Common myeloid progenitor, CD34-positive (primary cell): ENCODE results near the gene BABAM1.
"Not testable (repeated sequence)": the region's sequence is repeated elsewhere in the genome, so short reads cannot be mapped to it uniquely, and the experiment has no call there.

Experiments used
- CTCF ChIA-PET: fragments of 350-600 bp; sonication (Branson Sonifier 250); formaldehyde crosslinking; loops from one replicate; lab custom pipeline; 2021; ENCODE audit warnings: antibody characterized with exemption; lab: Charles Lee
- POLR2A ChIA-PET: fragments of 350-600 bp; sonication (Branson Sonifier 250); formaldehyde crosslinking; loops from one replicate; lab custom pipeline; 2021; ENCODE audit warnings: antibody characterized with exemption; lab: Charles Lee
- DNase-seq, 3 donors: peaks; one replicate each; pipeline versions ENCODE4 v3.0.0 to v3.0.0-alpha.2; 2013
- H3K27ac ChIP-seq, 2 experiments: 1 replicate in 1 of 2; 2 replicates in 1 of 2; pipeline ENCODE4 v1.7.0; 2013; ENCODE audit warnings: inconsistent platforms in 2 of 2, low read length in 2 of 2, mild to moderate bottlenecking in 2 of 2, low read depth in 1 of 2, moderate library complexity in 1 of 2; ENCODE audit not compliant: severe bottlenecking in 2 of 2, insufficient read depth in 1 of 2, poor library complexity in 1 of 2
- H3K27me3 ChIP-seq, 5 experiments: replicated peaks in 2 of 5; 1 replicate in 3 of 5; 2 replicates in 2 of 5; pipeline versions ENCODE4 v1.6.1 to v1.7.0; 2013; ENCODE audit warnings: low read length in 4 of 5, mild to moderate bottlenecking in 2 of 5, moderate library complexity in 2 of 5, inconsistent platforms in 1 of 5; ENCODE audit not compliant: insufficient read depth in 5 of 5, control insufficient read depth in 4 of 5
- H3K36me3 ChIP-seq, 4 experiments: 1 replicate in 2 of 4; 2 replicates in 2 of 4; pipeline versions ENCODE4 v1.6.1 to v1.7.0; 2013; ENCODE audit warnings: low read length in 3 of 4, control low read depth in 1 of 4, mild to moderate bottlenecking in 1 of 4; ENCODE audit not compliant: control insufficient read depth in 4 of 4, insufficient read depth in 4 of 4
- H3K4me1 ChIP-seq, 4 experiments: 1 replicate in 3 of 4; 2 replicates in 1 of 4; pipeline versions ENCODE4 v1.6.1 to v1.7.1; 2013; ENCODE audit warnings: low read length in 3 of 4, mild to moderate bottlenecking in 3 of 4, control low read depth in 1 of 4, inconsistent platforms in 1 of 4, moderate library complexity in 1 of 4; ENCODE audit not compliant: control insufficient read depth in 4 of 4, insufficient read depth in 4 of 4; ENCODE audit errors: control extremely low read depth in 1 of 4
- H3K4me3 ChIP-seq, 7 experiments: 1 replicate in 4 of 7; 2 replicates in 3 of 7; pipeline versions ENCODE4 v1.5.1 to v1.7.0; 2013; ENCODE audit warnings: mild to moderate bottlenecking in 7 of 7, low read length in 6 of 7, moderate library complexity in 6 of 7, inconsistent platforms in 2 of 7, low read depth in 2 of 7, control low read depth in 1 of 7; ENCODE audit not compliant: insufficient read depth in 4 of 7, control insufficient read depth in 1 of 7; ENCODE audit errors: extremely low read depth in 1 of 7
- H3K9me3 ChIP-seq, 5 experiments: 1 replicate in 4 of 5; 2 replicates in 1 of 5; pipeline versions ENCODE4 v1.6.1 to v1.7.1; 2013; ENCODE audit warnings: low read length in 4 of 5, mild to moderate bottlenecking in 2 of 5, inconsistent platforms in 1 of 5, low read depth in 1 of 5, moderate library complexity in 1 of 5; ENCODE audit not compliant: control insufficient read depth in 4 of 5, insufficient read depth in 2 of 5; ENCODE audit errors: control extremely low read depth in 1 of 5
- WGBS: methylation state at CpG from one replicate; pipeline ENCODE4 v1.1.5; 2013; ENCODE audit not compliant: insufficient coverage; 5-methylcytosine and 5-hydroxymethylcytosine counted together

Gene BABAM1

GRCh38 chr19:17293605-17294004 lies 26.4 kb downstream of the BABAM1 start:
- Histone ChIP-seq H3K4me3 (no peak overlapping the region), H3K27me3 (no peaks in the 10 kb centered on the region), H3K4me1 (peaks cover 0 to 16% (median 8%) of the 10 kb centered on the region in 4 experiments), H3K36me3 (peaks cover 2 to 20% (median 15%) of the 10 kb centered on the region in 4 experiments), H3K9me3 (peaks cover 0 to 6% (median 0%) of the 10 kb centered on the region in 5 experiments), H3K27ac (no peak overlapping the region)
- ChIA-PET POLR2A (interaction anchor here (1.1 kb wide), 1 partner anchor 12 kb away, joined by 3 read pairs; the partner anchor contains the start of gene MRPL34), CTCF (interaction anchor here (0.8 to 17.5 kb wide), 9 partner anchors 9 to 95 kb away, joined by 3 to 183 read pairs (median 7); partner anchors contain the start of genes ABHD8, ANKLE1, BABAM1 and DDA1)
- DNase-seq, result no peak
- 94% methylated on average over 14 of the region's 14 CpGs for WGBS

- Histone ChIP-seq H3K4me3 (no peak overlapping the region), H3K4me1 (peaks cover 0 to 13% (median 8%) of the 10 kb centered on the region in 4 experiments), H3K27me3 (no peaks in the 10 kb centered on the region), H3K27ac (no peak overlapping the region), H3K36me3 (peaks cover 2 to 22% (median 18%) of the 10 kb centered on the region in 4 experiments), H3K9me3 (peaks cover 0 to 8% (median 0%) of the 10 kb centered on the region in 5 experiments)
- ChIA-PET CTCF (interaction anchor here (0.8 to 17.5 kb wide), 5 partner anchors 11 to 95 kb away, joined by 3 to 183 read pairs (median 5); partner anchors contain the start of genes BABAM1, MRPL34 and USHBP1), POLR2A (interaction anchor here (1.1 kb wide), 1 partner anchor 11 kb away, joined by 3 read pairs; the partner anchor contains the start of gene MRPL34)
- DNase-seq, result peak in 2 of 3 donors; percentile 48 to 53
- 93% methylated on average over 45 of the region's 48 CpGs for WGBS
These were observed 27.0 kb downstream of the BABAM1 start for GRCh38 chr19:17294051-17294891.

- Histone ChIP-seq H3K36me3 (peaks cover 2 to 25% (median 19%) of the 10 kb centered on the region in 4 experiments), H3K4me1 (peaks cover 0 to 11% (median 7%) of the 10 kb centered on the region in 4 experiments)
- DNase-seq, H3K4me3 ChIP-seq, POLR2A ChIA-PET, H3K27me3 ChIP-seq, H3K27ac ChIP-seq, H3K9me3 ChIP-seq: not testable (repeated sequence)
- CTCF ChIA-PET, result interaction anchor here (1.0 kb wide), 1 partner anchor 9 kb away, joined by 3 read pairs; no protein-coding TSS in a partner anchor
- 100% methylated on average over 6 of the region's 6 CpGs for WGBS
These were observed 28.3 kb downstream of the BABAM1 start for GRCh38 chr19:17295551-17295950.

- WGBS, result 90% methylated on average over 3 of the region's 4 CpGs
- Histone ChIP-seq H3K27ac (no peak overlapping the region), H3K4me3 (no peak overlapping the region), H3K36me3 (peaks cover 2 to 32% (median 23%) of the 10 kb centered on the region in 4 experiments), H3K9me3 (peaks cover 0 to 8% (median 0%) of the 10 kb centered on the region in 5 experiments), H3K27me3 (no peaks in the 10 kb centered on the region), H3K4me1 (peaks cover 0 to 11% (median 7%) of the 10 kb centered on the region in 4 experiments)
- ChIA-PET CTCF (interaction anchor here (1.0 kb wide), 1 partner anchor 8 kb away, joined by 3 read pairs; no protein-coding TSS in a partner anchor), POLR2A (no interaction called here)
- peak in 1 of 3 donors; percentile 13 for DNase-seq
These were observed 29.0 kb downstream of the BABAM1 start for GRCh38 chr19:17296273-17296672.

- 98% methylated on average over 5 of the region's 6 CpGs for WGBS
- DNase-seq, result no peak
- Histone ChIP-seq H3K4me3 (no peak overlapping the region), H3K27me3 (no peaks in the 10 kb centered on the region), H3K9me3 (peaks cover 0 to 8% (median 0%) of the 10 kb centered on the region in 5 experiments), H3K4me1 (peaks cover 0 to 10% (median 7%) of the 10 kb centered on the region in 4 experiments), H3K27ac (no peak overlapping the region), H3K36me3 (peaks cover 2 to 34% (median 26%) of the 10 kb centered on the region in 4 experiments)
- POLR2A ChIA-PET, result no interaction called here
- CTCF ChIA-PET, result interaction anchor here (0.6 kb wide), 1 partner anchor 52 kb away, joined by 3 read pairs; no protein-coding TSS in a partner anchor
These were observed 29.7 kb downstream of the BABAM1 start for GRCh38 chr19:17296976-17297375.

GRCh38 chr19:17300992-17301619 lies 33.9 kb downstream of the BABAM1 start:
- peaks cover 4 to 31% (median 25%) of the 10 kb centered on the region in 4 experiments for H3K4me1 ChIP-seq
- DNase-seq, result no peak
- POLR2A ChIA-PET, result no interaction called here
- H3K9me3 ChIP-seq, result peaks cover 0 to 8% (median 0%) of the 10 kb centered on the region in 5 experiments
- no peak overlapping the region for H3K4me3 ChIP-seq
- CTCF ChIA-PET, result interaction anchor here (1.1 to 1.6 kb wide), 2 partner anchors 13 to 35 kb away, joined by 3 to 5 read pairs; no protein-coding TSS in a partner anchor
- 98% methylated on average over 46 of the region's 51 CpGs for WGBS
- H3K27ac ChIP-seq, result no peak overlapping the region
- no peaks in the 10 kb centered on the region for H3K27me3 ChIP-seq
- peaks cover 0 to 25% (median 18%) of the 10 kb centered on the region in 4 experiments for H3K36me3 ChIP-seq
